ENCODE data around the gene RPP40. TPM values are rescaled to one million over a fixed set of nuclear protein-coding genes. Genes with fewer than 3 reads are reported as not detected.

RPP40 gene, protein sequence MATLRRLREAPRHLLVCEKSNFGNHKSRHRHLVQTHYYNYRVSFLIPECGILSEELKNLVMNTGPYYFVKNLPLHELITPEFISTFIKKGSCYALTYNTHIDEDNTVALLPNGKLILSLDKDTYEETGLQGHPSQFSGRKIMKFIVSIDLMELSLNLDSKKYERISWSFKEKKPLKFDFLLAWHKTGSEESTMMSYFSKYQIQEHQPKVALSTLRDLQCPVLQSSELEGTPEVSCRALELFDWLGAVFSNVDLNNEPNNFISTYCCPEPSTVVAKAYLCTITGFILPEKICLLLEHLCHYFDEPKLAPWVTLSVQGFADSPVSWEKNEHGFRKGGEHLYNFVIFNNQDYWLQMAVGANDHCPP
- total RNA-seq, result 10 to 100 TPM; 11.7 to 20.5 TPM
- 10 to 100 TPM; 11.0 to 13.5 TPM for polyA plus RNA-seq (ENCODE audit: insufficient read length in 2 of 2)
- long read RNA-seq, donor 1, transcript RPP40-202 (8 exons, 1,483 nt), result major isoform, 8 of 9 reads
- long read RNA-seq, donor 1, partial matches to known transcripts, result 0 of 9 reads
- long read RNA-seq, donor 1, other reads (novel, unspliced or antisense), result 0 of 9 reads
- long read RNA-seq, donor 2, partial matches to known transcripts, result 0 of 2 reads
- long read RNA-seq, donor 2, other reads (novel, unspliced or antisense), result 0 of 2 reads
- long read RNA-seq, donor 3, partial matches to known transcripts, result 0 of 3 reads
- long read RNA-seq, donor 3, other reads (novel, unspliced or antisense), result 0 of 3 reads
- long read RNA-seq, donor 4, partial matches to known transcripts, result 0 of 4 reads
- long read RNA-seq, donor 4, other reads (novel, unspliced or antisense), result 0 of 4 reads

DNA sequence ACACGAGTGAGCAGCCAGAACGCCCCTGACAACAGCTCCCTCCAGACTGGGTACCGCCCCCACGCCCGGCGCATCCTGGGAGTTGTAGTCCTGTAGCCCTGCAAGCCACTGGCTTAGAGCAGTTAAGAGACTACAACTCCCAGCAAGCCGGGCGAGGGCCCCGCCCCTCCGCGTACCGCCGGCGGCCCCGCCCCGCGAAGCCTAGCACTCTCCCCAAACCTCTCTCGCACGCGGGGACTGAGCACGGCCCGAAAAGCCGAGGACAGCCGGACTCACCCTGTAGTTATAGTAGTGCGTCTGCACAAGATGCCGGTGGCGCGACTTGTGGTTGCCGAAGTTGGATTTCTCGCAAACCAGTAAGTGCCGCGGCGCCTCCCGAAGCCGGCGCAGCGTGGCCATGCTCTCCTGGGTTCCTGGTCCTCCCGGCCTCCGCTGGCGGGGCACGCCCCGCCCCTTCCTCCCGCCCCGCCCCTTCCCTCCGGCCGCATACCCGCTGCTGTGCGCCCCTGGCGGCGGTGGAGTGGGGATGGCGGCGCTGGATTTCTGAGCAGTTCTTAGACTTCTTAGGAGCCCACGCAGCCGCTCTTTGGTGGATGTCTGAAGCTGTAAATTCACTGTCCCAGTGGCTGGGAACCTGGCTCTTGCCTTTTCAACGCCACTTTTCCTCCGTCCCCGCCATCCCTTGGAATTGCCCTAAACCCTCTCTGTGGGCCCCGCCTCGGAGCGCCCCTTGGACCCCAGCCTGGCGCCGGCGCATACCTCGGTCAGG, at the start of gene RPP40:
Gene RPP40, minus strand, starts transcription at position 434 of the 769 bp plus-strand sequence. Its CDS starts 35 bp downstream, at position 399.
- Histone ChIP-seq H3K4me3 (ENCODE audit: low read depth, low read length) (peak within 1 kb of the TSS; percentile 79), H3K4me1 (ENCODE audit: control insufficient read depth, insufficient read depth, low read length) (peaks cover 12% of the 10 kb centered on the region), H3K27ac (ENCODE audit: low read depth, low read length) (peak within 1 kb of the TSS; percentile 94), H3K36me3 (ENCODE audit: control insufficient read depth, insufficient read depth, low read length) (no peaks in the 10 kb centered on the region), H3K9me3 (ENCODE audit: control insufficient read depth, insufficient read depth, low read length) (no peaks in the 10 kb centered on the region), H3K27me3 (ENCODE audit: control insufficient read depth, insufficient read depth, low read length) (no peaks in the 10 kb centered on the region)
- WGBS (ENCODE audit: insufficient coverage), result under 1% methylated on average over 48 of the region's 64 CpGs
- DNase-seq (ENCODE audit: low read depth in 4 of 6, low spot score in 6 of 6), result peak; percentile 90 to 99 (median 95)

DNA sequence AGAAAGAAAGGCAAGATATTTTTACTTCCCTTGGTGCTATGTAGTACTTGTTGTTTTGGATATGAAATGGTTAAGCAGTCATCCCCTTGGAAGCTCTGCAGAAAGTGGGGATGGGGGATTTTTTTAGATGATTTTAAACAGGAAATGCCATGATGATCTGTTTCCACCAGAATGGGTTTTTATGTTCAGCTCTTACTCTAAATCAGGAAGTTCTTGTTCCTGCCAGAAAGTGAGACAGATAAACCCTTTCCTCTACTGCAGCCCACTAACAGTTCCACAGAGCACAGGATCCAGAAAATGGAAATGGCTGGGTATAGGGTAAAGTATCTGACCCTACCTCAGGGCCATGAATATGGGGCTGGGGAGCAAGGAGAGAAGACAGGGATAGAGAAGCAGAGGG, 49.2 kb upstream of the RPP40 start:
- Histone ChIP-seq H3K27ac (ENCODE audit: low read depth, low read length) (no peak overlapping the region), H3K9me3 (ENCODE audit: control insufficient read depth, insufficient read depth, low read length) (peaks cover 19% of the 10 kb centered on the region), H3K27me3 (ENCODE audit: control insufficient read depth, insufficient read depth, low read length) (no peaks in the 10 kb centered on the region), H3K36me3 (ENCODE audit: control insufficient read depth, insufficient read depth, low read length) (no peaks in the 10 kb centered on the region), H3K4me3 (ENCODE audit: low read depth, low read length) (no peak overlapping the region), H3K4me1 (ENCODE audit: control insufficient read depth, insufficient read depth, low read length) (no peaks in the 10 kb centered on the region)
- no peak for DNase-seq (ENCODE audit: low read depth in 4 of 6, low spot score in 6 of 6)

DNA sequence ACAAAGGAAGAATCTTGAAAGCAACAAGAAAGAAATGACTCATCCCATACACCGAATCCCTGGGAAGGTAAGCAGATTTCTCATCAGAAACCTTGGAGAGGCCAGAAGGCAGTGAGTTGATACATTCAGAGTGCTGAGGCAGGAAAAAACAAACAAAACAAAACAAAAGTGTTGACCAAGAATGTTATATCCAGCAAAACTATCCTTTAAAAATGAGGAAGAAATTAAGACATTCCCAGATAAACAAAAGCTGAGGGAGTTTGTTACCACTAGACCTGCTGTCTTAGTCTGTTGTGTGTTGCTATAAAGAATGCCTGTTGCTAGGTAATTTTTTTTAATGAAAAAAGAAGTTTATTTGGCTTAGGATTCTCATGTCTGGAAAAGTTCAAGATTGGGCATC, 47.6 kb upstream of the RPP40 start:
- Histone ChIP-seq H3K4me1 (ENCODE audit: control insufficient read depth, insufficient read depth, low read length) (no peaks in the 10 kb centered on the region), H3K4me3 (ENCODE audit: low read depth, low read length) (no peak overlapping the region), H3K27ac (ENCODE audit: low read depth, low read length) (no peak overlapping the region), H3K27me3 (ENCODE audit: control insufficient read depth, insufficient read depth, low read length) (no peaks in the 10 kb centered on the region), H3K36me3 (ENCODE audit: control insufficient read depth, insufficient read depth, low read length) (no peaks in the 10 kb centered on the region), H3K9me3 (ENCODE audit: control insufficient read depth, insufficient read depth, low read length) (peaks cover 19% of the 10 kb centered on the region)
- DNase-seq (ENCODE audit: low read depth in 4 of 6, low spot score in 6 of 6), result no peak
- WGBS (ENCODE audit: insufficient coverage), result no CpG with 5 or more reads among the region's 1 CpG

DNA sequence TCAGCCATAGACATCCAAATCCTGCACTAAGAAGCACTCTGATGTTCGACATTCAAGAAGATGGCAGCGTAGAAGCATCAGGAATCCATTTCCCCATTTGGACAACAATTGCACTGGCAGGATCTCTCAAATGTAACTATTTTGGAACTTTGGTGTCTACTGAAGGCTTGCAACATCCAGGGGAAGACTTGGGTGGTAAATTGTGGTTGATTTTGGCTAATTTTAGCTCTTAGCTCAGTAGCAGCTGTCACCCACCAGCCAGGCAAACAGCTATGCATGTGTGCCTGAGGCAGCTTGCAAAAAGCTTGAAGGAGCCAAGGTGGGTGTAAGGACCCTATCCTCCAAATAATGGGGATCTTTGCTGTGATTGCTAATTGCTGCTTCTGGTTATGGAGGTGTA, 46.2 kb upstream of the RPP40 start:
- 100% methylated on average over 2 of the region's 2 CpGs for WGBS (ENCODE audit: insufficient coverage)
- Histone ChIP-seq H3K27ac (ENCODE audit: low read depth, low read length) (no peak overlapping the region), H3K4me3 (ENCODE audit: low read depth, low read length) (no peak overlapping the region), H3K9me3 (ENCODE audit: control insufficient read depth, insufficient read depth, low read length) (peaks cover 19% of the 10 kb centered on the region), H3K36me3 (ENCODE audit: control insufficient read depth, insufficient read depth, low read length) (no peaks in the 10 kb centered on the region), H3K4me1 (ENCODE audit: control insufficient read depth, insufficient read depth, low read length) (no peaks in the 10 kb centered on the region), H3K27me3 (ENCODE audit: control insufficient read depth, insufficient read depth, low read length) (no peaks in the 10 kb centered on the region)
- DNase-seq (ENCODE audit: low read depth in 4 of 6, low spot score in 6 of 6), result no peak

DNA sequence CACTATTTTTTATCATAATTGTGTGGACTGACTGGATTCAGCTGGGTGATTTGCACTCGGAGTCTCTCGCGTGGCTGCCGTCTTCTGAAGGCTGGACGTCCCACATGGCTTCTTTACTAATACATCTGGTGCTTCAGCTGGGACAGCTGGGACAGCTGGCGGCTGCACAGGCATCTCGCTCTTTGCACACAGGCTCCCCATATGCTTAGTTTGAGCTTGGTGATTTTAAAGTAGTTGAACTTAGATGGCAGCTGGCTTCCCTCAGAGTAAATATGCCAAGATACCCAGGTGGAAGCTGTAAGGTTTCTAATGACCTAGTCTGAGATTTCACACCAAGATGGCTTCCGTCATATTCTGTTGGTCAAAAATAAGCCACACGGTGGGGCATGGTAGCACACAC, 42.6 kb upstream of the RPP40 start:
- 80% methylated on average over 7 of the region's 9 CpGs for WGBS (ENCODE audit: insufficient coverage)
- no peak for DNase-seq (ENCODE audit: low read depth in 4 of 6, low spot score in 6 of 6)

DNA sequence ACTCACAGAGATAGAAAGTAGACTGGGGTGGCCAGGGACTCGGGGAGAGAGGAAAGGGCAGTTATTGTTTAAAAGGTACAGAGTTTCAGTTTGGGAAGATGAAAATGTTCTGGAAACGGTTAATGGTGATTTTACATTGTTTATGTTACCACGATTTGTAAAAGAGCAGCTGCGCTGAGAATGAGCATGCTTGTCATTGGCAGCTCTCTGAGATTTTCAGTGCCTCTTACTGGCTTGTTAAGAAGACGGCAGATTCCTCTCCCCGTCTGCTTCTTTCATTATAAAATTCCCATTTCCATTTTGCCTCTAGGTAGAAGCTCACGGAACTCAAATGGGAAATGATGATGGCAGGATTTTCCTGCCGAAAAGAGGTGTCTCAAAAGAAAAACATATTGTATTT, 41.6 kb upstream of the RPP40 start:
- Histone ChIP-seq H3K27me3 (ENCODE audit: control insufficient read depth, insufficient read depth, low read length) (no peaks in the 10 kb centered on the region), H3K4me1 (ENCODE audit: control insufficient read depth, insufficient read depth, low read length) (no peaks in the 10 kb centered on the region), H3K4me3 (ENCODE audit: low read depth, low read length) (no peak overlapping the region), H3K9me3 (ENCODE audit: control insufficient read depth, insufficient read depth, low read length) (peaks cover 7% of the 10 kb centered on the region), H3K27ac (ENCODE audit: low read depth, low read length) (no peak overlapping the region), H3K36me3 (ENCODE audit: control insufficient read depth, insufficient read depth, low read length) (no peaks in the 10 kb centered on the region)
- WGBS (ENCODE audit: insufficient coverage), result 65% methylated on average over 3 of the region's 8 CpGs
- DNase-seq (ENCODE audit: low read depth in 4 of 6, low spot score in 6 of 6), result peak in 2 of 6 donors; percentile 28 to 70

More for the DNA sequence above, 42.6 kb upstream of the RPP40 start:
- Histone ChIP-seq H3K27ac (ENCODE audit: low read depth, low read length) (no peak overlapping the region), H3K36me3 (ENCODE audit: control insufficient read depth, insufficient read depth, low read length) (no peaks in the 10 kb centered on the region), H3K4me1 (ENCODE audit: control insufficient read depth, insufficient read depth, low read length) (no peaks in the 10 kb centered on the region), H3K4me3 (ENCODE audit: low read depth, low read length) (no peak overlapping the region), H3K27me3 (ENCODE audit: control insufficient read depth, insufficient read depth, low read length) (no peaks in the 10 kb centered on the region), H3K9me3 (ENCODE audit: control insufficient read depth, insufficient read depth, low read length) (peaks cover 15% of the 10 kb centered on the region)

- Histone ChIP-seq H3K36me3 (ENCODE audit: control insufficient read depth, insufficient read depth, low read length) (no peaks in the 10 kb centered on the region), H3K4me3 (ENCODE audit: low read depth, low read length) (no peak overlapping the region), H3K4me1 (ENCODE audit: control insufficient read depth, insufficient read depth, low read length) (no peaks in the 10 kb centered on the region), H3K27ac (ENCODE audit: low read depth, low read length) (no peak overlapping the region), H3K27me3 (ENCODE audit: control insufficient read depth, insufficient read depth, low read length) (no peaks in the 10 kb centered on the region), H3K9me3 (ENCODE audit: control insufficient read depth, insufficient read depth, low read length) (peaks cover 5% of the 10 kb centered on the region)
- 95% methylated on average over 2 of the region's 3 CpGs for WGBS (ENCODE audit: insufficient coverage)
- DNase-seq (ENCODE audit: low read depth in 4 of 6, low spot score in 6 of 6), result no peak
These were observed 41.0 kb upstream of the RPP40 start for GRCh38 chr6:5044866-5045265.

GRCh38 chr6:5042436-5042835, 38.6 kb upstream of the RPP40 start:
- H3K36me3 ChIP-seq (ENCODE audit: control insufficient read depth, insufficient read depth, low read length), result no peaks in the 10 kb centered on the region
- no peaks in the 10 kb centered on the region for H3K9me3 ChIP-seq (ENCODE audit: control insufficient read depth, insufficient read depth, low read length)
- WGBS (ENCODE audit: insufficient coverage), result 98% methylated on average over 2 of the region's 3 CpGs
- H3K27ac ChIP-seq (ENCODE audit: low read depth, low read length), result no peak overlapping the region
- H3K27me3 ChIP-seq (ENCODE audit: control insufficient read depth, insufficient read depth, low read length), result no peaks in the 10 kb centered on the region
- DNase-seq (ENCODE audit: low read depth in 4 of 6, low spot score in 6 of 6), result no peak
- no peaks in the 10 kb centered on the region for H3K4me1 ChIP-seq (ENCODE audit: control insufficient read depth, insufficient read depth, low read length)
- no peak overlapping the region for H3K4me3 ChIP-seq (ENCODE audit: low read depth, low read length)

DNA sequence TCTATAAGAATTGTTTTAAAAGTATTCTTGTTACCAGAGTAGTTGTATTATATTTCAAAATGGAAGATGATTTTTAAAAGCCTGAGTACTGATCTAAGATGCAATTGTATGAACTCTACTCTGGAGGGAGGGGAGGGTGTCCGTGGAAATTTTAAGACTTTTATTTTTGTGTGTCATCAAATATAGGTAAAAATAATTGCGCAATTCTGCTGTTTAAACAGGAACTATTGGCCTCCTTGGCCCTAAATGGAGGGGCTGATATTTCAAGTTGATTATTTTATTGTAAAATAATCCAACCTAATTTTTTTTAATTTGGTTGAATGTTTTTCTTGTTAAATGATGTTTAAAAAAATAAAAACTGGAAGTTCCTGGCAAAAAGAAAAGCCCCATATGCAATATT, 38.1 kb upstream of the RPP40 start:
- Histone ChIP-seq H3K27ac (ENCODE audit: low read depth, low read length) (no peak overlapping the region), H3K9me3 (ENCODE audit: control insufficient read depth, insufficient read depth, low read length) (no peaks in the 10 kb centered on the region), H3K4me3 (ENCODE audit: low read depth, low read length) (no peak overlapping the region), H3K36me3 (ENCODE audit: control insufficient read depth, insufficient read depth, low read length) (no peaks in the 10 kb centered on the region), H3K4me1 (ENCODE audit: control insufficient read depth, insufficient read depth, low read length) (no peaks in the 10 kb centered on the region), H3K27me3 (ENCODE audit: control insufficient read depth, insufficient read depth, low read length) (no peaks in the 10 kb centered on the region)
- WGBS (ENCODE audit: insufficient coverage), result no CpG with 5 or more reads among the region's 2 CpGs
- no peak for DNase-seq (ENCODE audit: low read depth in 4 of 6, low spot score in 6 of 6)
